ENCODE results near the gene CCT4.

The CCT4 gene

GRCh38 chr2:61822255-61822654 lies 66.2 kb downstream of the CCT4 start:
- DNase-seq (ENCODE audit: low read depth in 1 of 2, low spot score in 1 of 2) = no peak
- in situ Hi-C loops (cut with HindIII; ENCODE audit: low pct_unique_long_range_greater_than_20kb, low sequenced_read_pairs) = no loop called here
- no peak for TF ChIP-seq JUND (IDR thresholded peaks at IDR 0.05; ENCODE audit: low read depth)

Measured in T47D (cell line).